GM19193 (cell line): Measurements from ENCODE around the gene SRD5A1.

Source experiments
- POLR2A ChIP-seq: IDR thresholded peaks from 4 replicates; pipeline ENCODE4 v1.6.1; 2011; ENCODE audit not compliant: insufficient read depth, insufficient read length; ENCODE audit errors: extremely low read depth

SRD5A1 gene

GRCh38 chr5:6686501-6686900, 53.3 kb downstream of the SRD5A1 start:
- TF ChIP-seq POLR2A, result no peak

- no peak for TF ChIP-seq POLR2A
Measured at GRCh38 chr5:6686915-6687409, 53.7 kb downstream of the SRD5A1 start.

GRCh38 chr5:6687505-6687904, 54.3 kb downstream of the SRD5A1 start:
- TF ChIP-seq POLR2A, result no peak

GRCh38 chr5:6692906-6693305, 59.7 kb downstream of the SRD5A1 start:
- no peak for TF ChIP-seq POLR2A

DNA sequence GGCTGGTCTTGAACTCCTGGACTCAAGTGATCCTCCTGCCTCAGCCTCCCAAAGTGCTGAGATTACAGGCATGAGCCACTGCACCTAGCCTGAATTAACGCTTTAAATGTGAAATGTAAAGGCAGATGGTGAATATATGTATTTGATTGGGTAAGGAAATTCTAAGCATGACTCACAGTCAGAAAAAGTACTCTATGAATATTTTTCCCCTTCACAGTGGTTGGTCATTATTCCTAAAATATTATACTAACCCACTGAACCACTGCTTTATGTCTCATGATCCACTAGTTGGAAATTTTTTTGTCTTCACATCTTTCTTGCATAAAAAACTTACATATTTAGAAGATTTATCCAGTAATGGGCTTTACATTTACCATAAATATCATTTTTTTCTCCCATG, 65.5 kb downstream of the SRD5A1 start:
- no peak for TF ChIP-seq POLR2A

GRCh38 chr5:6699357-6699756, 66.1 kb downstream of the SRD5A1 start:
- TF ChIP-seq POLR2A, result no peak

DNA sequence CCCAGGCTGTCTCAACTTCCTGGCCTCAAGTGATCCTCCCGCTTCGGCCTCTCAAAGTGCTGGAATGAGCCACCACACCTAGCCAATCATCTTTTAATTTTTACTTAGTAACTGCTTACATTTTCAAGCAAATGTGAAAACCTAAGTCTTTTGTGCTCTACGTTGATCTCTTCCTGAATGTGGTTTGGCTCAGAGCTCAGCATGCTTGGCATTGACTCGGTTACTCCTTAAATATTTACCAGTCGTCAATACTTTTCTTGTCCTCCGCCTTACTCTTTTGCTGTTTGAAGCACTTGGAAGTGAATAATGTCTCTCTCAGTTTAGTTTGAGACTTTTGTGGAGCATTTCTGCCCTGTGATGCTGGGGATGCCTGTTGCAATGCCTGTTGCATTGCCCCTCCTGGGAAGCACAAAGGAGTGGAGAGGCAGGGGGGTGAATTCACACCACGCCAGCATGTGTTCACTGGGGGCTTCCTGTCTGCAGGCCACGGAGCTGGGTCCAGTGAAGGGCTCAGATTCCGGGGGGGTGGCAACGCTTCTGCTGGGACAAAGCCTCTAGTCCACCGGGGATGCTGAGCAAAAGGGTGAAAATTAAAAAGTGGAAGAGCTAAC, 66.9 kb downstream of the SRD5A1 start:
- no peak for TF ChIP-seq POLR2A

DNA sequence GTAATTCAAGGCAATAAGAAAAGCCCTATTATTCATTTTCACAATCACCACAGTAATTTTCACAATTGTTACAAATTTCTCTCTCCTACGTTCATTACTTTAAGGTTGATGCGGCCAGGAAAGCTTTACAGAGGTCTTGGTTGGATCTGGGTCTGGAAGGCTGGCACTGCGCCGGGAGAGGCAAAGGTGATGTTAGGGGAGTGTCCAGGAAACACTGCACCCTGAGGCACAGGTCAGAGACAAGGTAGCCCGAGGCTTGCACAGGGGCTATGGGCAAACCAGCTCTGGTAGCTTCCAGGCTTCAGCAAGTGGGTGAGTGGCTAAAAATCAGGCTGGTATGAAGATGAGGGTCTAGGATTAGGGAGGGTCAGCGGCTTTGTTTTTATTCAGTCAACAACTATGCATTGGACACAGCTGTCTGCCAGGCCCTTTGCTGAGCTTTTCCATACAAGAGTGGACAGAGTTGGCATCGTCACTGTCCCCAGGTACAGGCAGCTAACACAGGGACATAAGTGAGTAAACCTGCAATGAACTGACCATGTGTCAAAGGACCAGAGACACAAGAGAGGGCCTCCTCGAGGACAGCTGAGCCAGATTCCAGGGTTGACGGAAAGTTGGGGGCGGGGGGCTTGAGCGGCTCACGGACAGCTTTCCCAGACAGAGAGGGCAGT, 67.6 kb downstream of the SRD5A1 start:
- no peak for TF ChIP-seq POLR2A

DNA sequence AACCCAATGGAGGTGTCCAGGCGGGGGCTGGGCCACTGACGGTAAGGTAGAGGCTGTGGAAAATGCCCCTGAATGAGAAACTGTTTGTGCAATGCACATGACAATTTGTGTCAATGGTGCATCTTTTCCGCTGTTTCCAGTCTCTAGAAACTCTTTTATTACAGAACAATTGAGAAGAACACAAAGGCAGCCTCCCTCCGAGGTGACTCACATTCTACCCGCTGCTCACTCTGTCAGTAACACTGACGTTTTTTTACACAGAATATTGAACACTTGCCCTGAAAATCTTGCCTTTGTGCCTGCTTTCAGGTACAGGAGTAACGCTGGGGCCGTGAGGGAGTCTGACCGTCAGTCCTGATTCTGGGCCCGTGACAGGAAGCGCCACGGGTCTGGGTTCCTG, 68.3 kb downstream of the SRD5A1 start:
- no peak for TF ChIP-seq POLR2A

DNA sequence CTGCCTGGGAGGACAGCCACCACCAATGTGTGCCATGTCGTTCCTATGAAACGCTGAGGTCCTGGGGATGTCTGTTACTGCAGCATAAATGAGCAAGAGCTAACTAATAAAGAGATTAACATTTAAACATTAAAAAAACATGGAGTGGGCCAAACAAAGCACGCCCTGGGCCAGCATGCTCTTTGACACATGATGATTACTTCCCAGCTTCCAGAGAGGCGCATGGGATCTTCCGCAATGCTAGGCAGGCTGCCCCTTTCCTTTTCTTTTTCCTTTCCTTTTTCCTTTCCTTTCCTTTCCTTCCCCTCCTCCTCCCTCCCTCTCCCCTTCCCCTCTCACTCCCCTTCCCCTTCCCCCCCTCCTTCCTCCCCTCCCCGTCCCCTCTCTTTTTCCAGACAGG, 69.4 kb downstream of the SRD5A1 start:
- TF ChIP-seq POLR2A, result no peak

DNA sequence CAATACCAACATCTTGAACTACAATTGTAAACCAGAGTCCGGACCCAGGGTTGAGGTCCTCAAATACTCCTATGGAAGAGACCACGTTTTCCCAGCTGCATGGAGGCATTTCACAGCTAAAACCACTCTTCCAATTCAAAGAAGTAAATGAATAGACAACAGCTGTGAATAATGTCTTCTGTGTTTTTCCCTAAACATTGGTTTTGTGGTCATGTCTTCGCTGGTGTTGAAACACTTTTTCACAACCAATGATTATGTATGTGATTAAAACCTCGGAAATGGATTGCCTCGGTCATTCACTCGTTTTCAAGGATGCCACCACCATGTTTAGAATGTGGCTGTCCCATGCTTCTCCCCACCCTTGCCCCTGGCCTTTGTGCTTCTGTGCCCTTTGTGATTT, 70.6 kb downstream of the SRD5A1 start:
- TF ChIP-seq POLR2A, result no peak

DNA sequence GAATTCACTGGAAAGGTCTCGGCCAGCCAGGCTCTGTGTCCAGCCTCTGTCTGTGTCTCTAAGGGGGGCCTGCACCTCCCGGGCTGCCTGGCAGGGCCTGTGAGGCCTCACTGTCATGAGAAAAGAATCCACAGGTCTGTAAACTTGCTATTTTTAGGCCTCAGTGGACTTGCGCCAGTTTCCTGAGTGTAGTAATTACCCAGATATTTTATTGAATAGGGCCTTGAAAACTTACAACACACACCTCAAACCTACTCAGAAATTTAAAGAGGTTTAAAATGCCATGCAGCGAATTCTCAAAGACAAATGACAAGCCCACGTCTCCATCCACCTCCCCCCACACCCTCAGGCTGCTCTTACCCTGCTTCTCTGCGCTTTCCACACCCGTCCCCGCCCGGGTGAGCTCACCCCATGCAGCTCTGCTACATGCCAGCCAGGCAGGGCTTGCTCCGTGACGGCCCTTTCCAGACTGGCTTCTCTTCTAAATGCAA, 71.2 kb downstream of the SRD5A1 start:
- TF ChIP-seq POLR2A, result no peak

GRCh38 chr5:6705088-6705487, 71.8 kb downstream of the SRD5A1 start:
- TF ChIP-seq POLR2A, result no peak

DNA sequence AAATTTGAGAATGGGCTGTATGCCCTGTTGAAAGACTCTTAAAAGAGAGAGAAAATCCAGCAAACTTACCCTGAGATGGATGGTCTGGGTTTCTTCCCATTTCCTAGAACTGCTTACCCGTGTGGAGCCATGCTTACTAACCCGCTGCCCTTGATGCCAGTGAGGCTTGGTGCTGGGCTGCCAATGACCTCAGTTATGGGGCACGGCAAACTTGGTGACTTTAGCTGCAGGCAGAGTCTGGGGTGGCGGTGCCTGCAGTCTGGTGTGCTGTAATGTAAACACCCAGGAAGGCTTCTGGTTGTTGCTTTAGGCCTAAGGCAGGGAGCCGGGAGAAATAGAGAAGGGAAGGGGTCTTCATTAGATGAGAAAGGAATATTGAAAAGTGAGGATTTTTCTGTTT, 72.7 kb downstream of the SRD5A1 start:
- TF ChIP-seq POLR2A, result no peak

- TF ChIP-seq POLR2A, result no peak
Measured at GRCh38 chr5:6707852-6708251, 74.6 kb downstream of the SRD5A1 start.

DNA sequence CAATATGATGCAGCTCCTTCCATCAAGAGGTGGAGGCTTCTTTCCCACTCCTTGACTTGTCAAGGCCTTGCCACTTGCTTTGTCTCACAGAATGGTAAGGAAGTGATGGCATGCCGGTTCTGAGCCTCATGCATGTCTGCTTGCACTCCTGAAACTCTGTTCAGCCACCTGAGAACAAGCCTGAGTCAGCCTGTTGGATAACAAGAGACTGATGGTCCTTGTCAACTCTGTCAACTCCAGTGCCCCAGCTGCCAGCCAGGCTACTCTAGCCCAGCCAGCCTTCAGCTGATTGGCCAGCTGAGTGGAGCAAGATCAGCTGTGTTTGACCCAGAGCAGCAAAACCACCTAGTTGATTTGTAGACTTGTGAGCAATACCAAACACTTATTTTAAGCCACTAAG, 75.6 kb downstream of the SRD5A1 start:
- TF ChIP-seq POLR2A, result no peak
